Measurements from ENCODE around the gene UGT2B10.

UGT2B10 gene

GRCh38 chr4:68871809-68872642, 56.2 kb downstream of the UGT2B10 start:
- peak in 1 of 3 experiments; percentile 13 for DNase-seq

DNA sequence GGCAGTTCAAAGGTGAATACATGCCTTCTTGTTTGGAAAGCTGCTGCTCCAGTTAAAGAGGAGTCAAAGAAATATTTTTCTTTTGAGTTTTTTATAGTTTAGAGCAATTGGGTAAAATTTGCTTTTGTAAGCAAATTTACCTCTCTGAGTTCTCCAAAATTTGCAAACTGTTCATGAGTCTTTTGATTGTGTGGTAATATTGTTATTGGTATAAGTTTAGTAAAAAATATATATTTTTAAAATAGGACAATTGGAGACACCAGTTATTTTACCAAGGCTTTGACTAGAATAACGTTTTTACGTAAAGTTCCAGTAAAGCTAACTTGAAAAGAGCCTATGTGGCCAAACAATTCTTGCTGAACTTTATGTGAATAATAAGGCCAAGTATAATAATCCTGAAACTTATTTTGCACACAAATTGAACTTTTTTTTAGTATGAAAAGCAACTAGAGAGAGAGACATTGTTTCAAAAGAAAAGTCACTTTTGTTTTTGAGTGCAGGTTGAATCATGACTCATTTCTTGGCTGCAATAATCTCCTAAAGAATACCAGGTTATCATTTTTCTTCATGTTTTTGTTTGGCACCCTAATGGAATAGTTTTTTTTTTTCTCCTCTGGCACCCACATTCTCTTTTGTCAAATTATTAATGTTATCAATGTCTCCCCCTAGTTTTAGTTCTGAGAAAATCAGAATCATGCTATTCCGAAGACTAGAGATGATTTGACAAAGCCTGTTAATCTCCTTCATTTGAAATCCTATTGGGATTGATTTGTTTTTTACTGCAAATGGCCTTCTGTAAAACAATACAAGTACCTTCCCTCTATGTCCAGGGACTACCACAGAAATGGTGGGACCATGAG, 57.1 kb downstream of the UGT2B10 start:
- no peak for DNase-seq

- no peak for DNase-seq
Observed at GRCh38 chr4:68874507-68874906, 58.7 kb downstream of the UGT2B10 start.

DNA sequence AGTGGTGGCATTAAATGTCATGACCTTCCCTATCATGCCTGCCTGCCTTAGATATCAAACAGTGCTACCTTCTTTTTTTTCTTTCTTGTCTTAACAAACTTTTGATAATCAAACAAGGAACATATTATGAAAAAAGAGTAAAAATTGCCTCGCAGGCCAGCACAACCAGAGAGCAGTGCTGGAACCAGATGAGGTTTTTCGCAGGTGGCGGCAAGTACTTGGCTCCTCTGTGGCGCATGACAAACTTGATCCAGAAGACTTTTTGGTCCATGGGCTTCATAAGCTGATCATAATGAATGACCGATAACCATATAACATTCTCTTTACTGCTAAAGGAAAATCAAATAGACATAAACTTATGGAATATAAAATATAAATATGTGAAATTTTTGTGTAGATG, 61.8 kb downstream of the UGT2B10 start:
- no peak for DNase-seq

GRCh38 chr4:68878048-68878447, 62.3 kb downstream of the UGT2B10 start:
- no peak for DNase-seq

All from NCI-H1417 (cell line).